Neural cell (in vitro differentiated cells): ENCODE data around the gene TGFBRAP1. TPM values are rescaled to one million over a fixed set of nuclear protein-coding genes. Genes with fewer than 3 reads are reported as not detected.

Source experiments
- H2AFZ ChIP-seq: fragments of 200-600, 300-800 bp; sonication (generic), shearing (Covaris generic); 2 replicates; pipeline ENCODE4 v1.6.0; 2014; ENCODE audit warnings: low read depth, mild to moderate bottlenecking, antibody characterized with exemption, low read length, moderate library complexity
- H3F3A ChIP-seq: fragments of 200-600 bp; shearing (Covaris generic); 2 replicates; pipeline ENCODE4 v1.6.1; 2016; ENCODE audit warnings: mild to moderate bottlenecking, moderate library complexity, mixed read lengths, antibody characterized with exemption, low read length; ENCODE audit not compliant: insufficient read depth, poor library complexity, severe bottlenecking
- H3K27ac ChIP-seq: fragments of 200-600, 300-800 bp; sonication (generic), shearing (Covaris generic); 2 replicates; pipeline ENCODE4 v1.5.1; 2014; ENCODE audit warnings: mild to moderate bottlenecking, low read length, moderate library complexity
- H3K27me3 ChIP-seq: fragments of 300-800, 200-600 bp; sonication (generic), shearing (Covaris generic); 2 replicates; pipeline ENCODE4 v1.6.0; 2014; ENCODE audit warnings: mild to moderate bottlenecking, low read depth, low read length, moderate library complexity; ENCODE audit not compliant: insufficient read depth
- H3K36me3 ChIP-seq: fragments of 300-800, 200-600 bp; sonication (generic), shearing (Covaris generic); 2 replicates; pipeline ENCODE4 v1.5.1; 2014; ENCODE audit warnings: mild to moderate bottlenecking, antibody characterized with exemption, low read length, moderate library complexity; ENCODE audit not compliant: insufficient read depth
- H3K4me2 ChIP-seq: fragments of 300-800, 200-600 bp; sonication (generic), shearing (Covaris generic); 2 replicates; pipeline ENCODE4 v1.6.0; 2014; ENCODE audit warnings: mild to moderate bottlenecking, low read length
- H3K4me3 ChIP-seq: fragments of 300-800, 200-600 bp; sonication (generic), shearing (Covaris generic); 2 replicates; pipeline ENCODE4 v1.5.1; 2014; ENCODE audit warnings: mild to moderate bottlenecking, low read length, moderate library complexity
- H3K79me2 ChIP-seq: fragments of 200-600 bp; shearing (Covaris generic); replicated peaks from 2 replicates; pipeline ENCODE4 v1.6.0; 2014; ENCODE audit warnings: mild to moderate bottlenecking, low read length, moderate library complexity; ENCODE audit not compliant: insufficient read depth
- H3K9ac ChIP-seq: fragments of 300-800, 200-600 bp; sonication (generic), shearing (Covaris generic); 2 replicates; pipeline ENCODE4 v1.6.1; 2016; ENCODE audit warnings: mild to moderate bottlenecking, low read length, mixed read lengths
- H3K9me2 ChIP-seq: fragments of 200-600 bp; shearing (Covaris generic); 2 replicates; pipeline ENCODE4 v1.6.1; 2016; ENCODE audit warnings: mild to moderate bottlenecking, low read length, mixed read lengths; ENCODE audit not compliant: insufficient read depth
- H3K9me3 ChIP-seq: fragments of 200-600, 300-800 bp; sonication (generic), shearing (Covaris generic); 2 replicates; pipeline ENCODE4 v1.6.1; 2016; ENCODE audit warnings: mild to moderate bottlenecking, mixed run types, low read length, moderate library complexity, mixed read lengths
- H4K20me1 ChIP-seq: fragments of 200-600 bp; shearing (Covaris generic); 2 replicates; pipeline ENCODE4 v1.6.1; 2016; ENCODE audit warnings: mild to moderate bottlenecking, mixed run types; ENCODE audit not compliant: insufficient read depth
- EP300 ChIP-seq: fragments of 450-650 bp; conservative IDR thresholded peaks from 2 replicates; pipeline ENCODE4 v1.6.1; 2014; ENCODE audit warnings: antibody characterized with exemption, mild to moderate bottlenecking, moderate library complexity; ENCODE audit not compliant: poor library complexity, severe bottlenecking
- EZH2 ChIP-seq: fragments of 200-600, 300-800 bp; shearing (Covaris generic), sonication (generic); IDR thresholded peaks from 2 replicates; pipeline ENCODE4 v1.6.1; 2014; ENCODE audit warnings: antibody characterized with exemption, low read length, borderline replicate concordance, mild to moderate bottlenecking; ENCODE audit not compliant: insufficient read depth, poor library complexity, severe bottlenecking
- MXI1 ChIP-seq: fragments of 450-650 bp; conservative IDR thresholded peaks from 2 replicates; pipeline ENCODE4 v1.6.1; 2014; ENCODE audit warnings: antibody characterized with exemption, mild to moderate bottlenecking; ENCODE audit not compliant: poor library complexity, severe bottlenecking
- POLR2AphosphoS5 ChIP-seq: IDR thresholded peaks from 2 replicates; pipeline ENCODE4 v1.6.1; 2012
- RAD21 ChIP-seq: fragments of 450-650 bp; conservative IDR thresholded peaks from 2 replicates; pipeline ENCODE4 v1.6.1; 2014; ENCODE audit warnings: antibody characterized with exemption, mild to moderate bottlenecking, moderate library complexity
- SMC3 ChIP-seq: fragments of 450-650 bp; conservative IDR thresholded peaks from 2 replicates; pipeline ENCODE4 v1.6.1; 2014; ENCODE audit warnings: antibody characterized with exemption, mild to moderate bottlenecking, moderate library complexity; ENCODE audit not compliant: poor library complexity
- TAF1 ChIP-seq: IDR thresholded peaks from 2 replicates; pipeline ENCODE4 v1.6.1; 2012; ENCODE audit warnings: low read depth
- polyA plus RNA-seq: library from polyadenylated mRNA; depleted of rRNA; stranded (reverse); fragments of >200 nt; gene quantifications from 2 replicates; pipeline ENCODE4 v1.2.3, GENCODE V29; 2014
- TF ChIP-seq, protein P1 (sequence below): fragments of 450-650 bp; IDR thresholded peaks from 2 replicates; pipeline ENCODE4 v1.5.1; 2014; ENCODE audit warnings: antibody characterized with exemption, mild to moderate bottlenecking, moderate library complexity; ENCODE audit not compliant: poor library complexity, severe bottlenecking
- TF ChIP-seq, protein P2 (sequence below): IDR thresholded peaks from 2 replicates; pipeline ENCODE4 v1.6.1; 2012; ENCODE audit warnings: borderline replicate concordance

The TGFBRAP1 gene
- polyA plus RNA-seq, 1 donor from 2014 or later, result 13.9 TPM

DNA sequence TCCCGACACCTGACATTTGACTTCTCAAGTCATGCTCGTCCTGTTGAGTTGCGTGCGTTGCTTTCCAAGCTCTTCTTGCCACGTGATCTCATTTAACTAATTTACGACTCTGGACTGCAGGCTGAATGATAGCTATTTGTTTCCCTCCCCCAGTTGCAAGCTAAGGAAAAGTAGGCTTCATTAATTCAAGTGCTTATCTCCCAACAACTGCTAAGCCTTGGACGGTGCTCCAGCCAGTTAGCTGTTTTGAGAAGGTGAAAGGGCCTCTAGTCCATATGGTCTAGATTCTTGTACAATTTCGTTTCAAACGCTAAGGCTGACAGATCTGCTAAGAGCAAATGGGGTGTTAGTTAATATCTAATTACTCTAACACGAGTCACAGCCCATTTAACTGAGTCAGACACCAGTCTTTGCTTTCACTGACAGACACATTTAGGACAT lies 66.9 kb downstream of the TGFBRAP1 start:
- no peaks in the 10 kb centered on the region for H4K20me1 ChIP-seq

DNA sequence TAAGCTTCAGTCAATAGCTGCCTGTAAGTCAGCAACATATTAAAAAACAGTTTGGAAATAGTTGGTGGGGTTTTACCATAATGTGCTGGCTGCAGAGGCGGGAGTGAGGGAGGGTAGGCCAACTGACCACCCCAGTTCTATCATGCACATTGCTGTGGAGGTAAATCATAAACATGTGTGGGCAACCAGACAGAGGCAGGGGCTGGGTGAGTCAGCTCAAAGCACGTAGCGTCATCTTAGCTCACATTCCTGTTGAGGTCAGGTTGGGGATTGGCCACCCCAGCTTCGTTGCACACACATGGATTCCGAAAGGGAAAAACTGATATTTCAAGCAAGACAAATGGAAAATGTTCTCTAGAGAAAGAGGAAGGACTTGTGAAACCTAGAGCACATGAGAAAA lies 68.5 kb downstream of the TGFBRAP1 start:
- Histone ChIP-seq H3K36me3 (no peaks in the 10 kb centered on the region), H3F3A (no peaks in the 10 kb centered on the region), H3K4me2 (no peak overlapping the region), H3K27ac (no peak overlapping the region), H3K9me2 (no peaks in the 10 kb centered on the region), H4K20me1 (no peaks in the 10 kb centered on the region), H3K9ac (no peak overlapping the region), H3K27me3 (no peaks in the 10 kb centered on the region), H3K79me2 (no peaks in the 10 kb centered on the region), H3K9me3 (no peaks in the 10 kb centered on the region), H3K4me3 (no peak overlapping the region), H2AFZ (no peak overlapping the region)
- TF ChIP-seq EZH2, result no peak
- TF ChIP-seq MXI1, result no peak

More for the DNA sequence above, 66.9 kb downstream of the TGFBRAP1 start:
- H3K36me3 ChIP-seq, result peaks cover under 1% of the 10 kb centered on the region
- H3K4me3 ChIP-seq, result no peak overlapping the region
- H3K9ac ChIP-seq, result no peak overlapping the region
- H3K27me3 ChIP-seq, result no peaks in the 10 kb centered on the region
- no peaks in the 10 kb centered on the region for H3F3A ChIP-seq
- H3K27ac ChIP-seq, result peak overlapping the region; percentile 12
- H2AFZ ChIP-seq, result no peak overlapping the region
- no peak overlapping the region for H3K4me2 ChIP-seq
- no peaks in the 10 kb centered on the region for H3K9me3 ChIP-seq
- no peak for TF ChIP-seq TAF1
- TF ChIP-seq EZH2, result no peak
- no peak for TF ChIP-seq MXI1
- no peak for TF ChIP-seq POLR2AphosphoS5
- TF ChIP-seq, protein P1, sequence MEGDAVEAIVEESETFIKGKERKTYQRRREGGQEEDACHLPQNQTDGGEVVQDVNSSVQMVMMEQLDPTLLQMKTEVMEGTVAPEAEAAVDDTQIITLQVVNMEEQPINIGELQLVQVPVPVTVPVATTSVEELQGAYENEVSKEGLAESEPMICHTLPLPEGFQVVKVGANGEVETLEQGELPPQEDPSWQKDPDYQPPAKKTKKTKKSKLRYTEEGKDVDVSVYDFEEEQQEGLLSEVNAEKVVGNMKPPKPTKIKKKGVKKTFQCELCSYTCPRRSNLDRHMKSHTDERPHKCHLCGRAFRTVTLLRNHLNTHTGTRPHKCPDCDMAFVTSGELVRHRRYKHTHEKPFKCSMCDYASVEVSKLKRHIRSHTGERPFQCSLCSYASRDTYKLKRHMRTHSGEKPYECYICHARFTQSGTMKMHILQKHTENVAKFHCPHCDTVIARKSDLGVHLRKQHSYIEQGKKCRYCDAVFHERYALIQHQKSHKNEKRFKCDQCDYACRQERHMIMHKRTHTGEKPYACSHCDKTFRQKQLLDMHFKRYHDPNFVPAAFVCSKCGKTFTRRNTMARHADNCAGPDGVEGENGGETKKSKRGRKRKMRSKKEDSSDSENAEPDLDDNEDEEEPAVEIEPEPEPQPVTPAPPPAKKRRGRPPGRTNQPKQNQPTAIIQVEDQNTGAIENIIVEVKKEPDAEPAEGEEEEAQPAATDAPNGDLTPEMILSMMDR, result no peak
- TF ChIP-seq RAD21, result no peak
- TF ChIP-seq EP300, result no peak
- TF ChIP-seq SMC3, result no peak
- TF ChIP-seq, protein P2, sequence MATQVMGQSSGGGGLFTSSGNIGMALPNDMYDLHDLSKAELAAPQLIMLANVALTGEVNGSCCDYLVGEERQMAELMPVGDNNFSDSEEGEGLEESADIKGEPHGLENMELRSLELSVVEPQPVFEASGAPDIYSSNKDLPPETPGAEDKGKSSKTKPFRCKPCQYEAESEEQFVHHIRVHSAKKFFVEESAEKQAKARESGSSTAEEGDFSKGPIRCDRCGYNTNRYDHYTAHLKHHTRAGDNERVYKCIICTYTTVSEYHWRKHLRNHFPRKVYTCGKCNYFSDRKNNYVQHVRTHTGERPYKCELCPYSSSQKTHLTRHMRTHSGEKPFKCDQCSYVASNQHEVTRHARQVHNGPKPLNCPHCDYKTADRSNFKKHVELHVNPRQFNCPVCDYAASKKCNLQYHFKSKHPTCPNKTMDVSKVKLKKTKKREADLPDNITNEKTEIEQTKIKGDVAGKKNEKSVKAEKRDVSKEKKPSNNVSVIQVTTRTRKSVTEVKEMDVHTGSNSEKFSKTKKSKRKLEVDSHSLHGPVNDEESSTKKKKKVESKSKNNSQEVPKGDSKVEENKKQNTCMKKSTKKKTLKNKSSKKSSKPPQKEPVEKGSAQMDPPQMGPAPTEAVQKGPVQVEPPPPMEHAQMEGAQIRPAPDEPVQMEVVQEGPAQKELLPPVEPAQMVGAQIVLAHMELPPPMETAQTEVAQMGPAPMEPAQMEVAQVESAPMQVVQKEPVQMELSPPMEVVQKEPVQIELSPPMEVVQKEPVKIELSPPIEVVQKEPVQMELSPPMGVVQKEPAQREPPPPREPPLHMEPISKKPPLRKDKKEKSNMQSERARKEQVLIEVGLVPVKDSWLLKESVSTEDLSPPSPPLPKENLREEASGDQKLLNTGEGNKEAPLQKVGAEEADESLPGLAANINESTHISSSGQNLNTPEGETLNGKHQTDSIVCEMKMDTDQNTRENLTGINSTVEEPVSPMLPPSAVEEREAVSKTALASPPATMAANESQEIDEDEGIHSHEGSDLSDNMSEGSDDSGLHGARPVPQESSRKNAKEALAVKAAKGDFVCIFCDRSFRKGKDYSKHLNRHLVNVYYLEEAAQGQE, result no peak
- H3K79me2 ChIP-seq, result no peaks in the 10 kb centered on the region
- no peaks in the 10 kb centered on the region for H3K9me2 ChIP-seq

DNA sequence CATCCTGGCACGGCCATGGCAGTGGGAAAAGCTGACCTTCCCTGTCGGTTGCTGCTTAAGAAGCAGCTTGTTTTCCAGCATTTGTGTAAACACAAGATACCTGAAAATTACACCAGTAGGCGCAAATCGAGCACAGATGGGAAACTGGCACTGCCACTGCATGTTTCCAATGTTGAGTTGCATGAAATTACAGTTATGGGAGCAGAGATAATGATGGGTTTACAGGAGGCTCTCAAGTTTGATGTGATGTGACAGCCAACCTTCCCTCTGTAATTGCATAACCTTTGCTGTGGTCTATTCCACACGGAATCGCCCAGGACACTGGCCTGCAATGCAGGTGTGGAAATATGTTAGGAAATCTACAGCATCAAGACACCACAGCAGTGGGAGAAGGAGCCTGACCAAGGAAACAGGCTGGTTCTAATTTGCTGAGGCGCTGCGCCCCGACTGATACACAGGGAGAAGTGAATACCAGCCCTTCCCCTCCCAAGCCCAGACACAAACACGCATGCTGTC lies 70.6 kb downstream of the TGFBRAP1 start:
- Histone ChIP-seq H2AFZ (no peak overlapping the region), H3K27me3 (no peaks in the 10 kb centered on the region), H3F3A (no peaks in the 10 kb centered on the region), H3K4me2 (no peak overlapping the region), H3K9me3 (no peaks in the 10 kb centered on the region), H4K20me1 (no peaks in the 10 kb centered on the region), H3K36me3 (no peaks in the 10 kb centered on the region), H3K4me3 (no peak overlapping the region), H3K79me2 (no peaks in the 10 kb centered on the region), H3K9me2 (no peaks in the 10 kb centered on the region), H3K9ac (no peak overlapping the region), H3K27ac (no peak overlapping the region)
- peak; percentile 93 for TF ChIP-seq POLR2AphosphoS5
- TF ChIP-seq, protein P2, result no peak
- peak; percentile 16 for TF ChIP-seq EP300
